UCSD-AML1 (cell line): ENCODE measurements around the gene CSNK1D.

Experiments
- DNase-seq: peaks from one replicate; lab custom pipeline; 2025; ENCODE audit not compliant: unreplicated experiment; lab: John Stamatoyannopoulos, UW

CSNK1D gene

GRCh38 chr17:82241183-82241925 is 32.1 kb downstream of the CSNK1D start:
- DNase-seq: peak; percentile 86

GRCh38 chr17:82240506-82241182 is 32.9 kb downstream of the CSNK1D start:
- no peak for DNase-seq

- no peak for DNase-seq
Observed at GRCh38 chr17:82239926-82240505, 33.5 kb downstream of the CSNK1D start.

DNA sequence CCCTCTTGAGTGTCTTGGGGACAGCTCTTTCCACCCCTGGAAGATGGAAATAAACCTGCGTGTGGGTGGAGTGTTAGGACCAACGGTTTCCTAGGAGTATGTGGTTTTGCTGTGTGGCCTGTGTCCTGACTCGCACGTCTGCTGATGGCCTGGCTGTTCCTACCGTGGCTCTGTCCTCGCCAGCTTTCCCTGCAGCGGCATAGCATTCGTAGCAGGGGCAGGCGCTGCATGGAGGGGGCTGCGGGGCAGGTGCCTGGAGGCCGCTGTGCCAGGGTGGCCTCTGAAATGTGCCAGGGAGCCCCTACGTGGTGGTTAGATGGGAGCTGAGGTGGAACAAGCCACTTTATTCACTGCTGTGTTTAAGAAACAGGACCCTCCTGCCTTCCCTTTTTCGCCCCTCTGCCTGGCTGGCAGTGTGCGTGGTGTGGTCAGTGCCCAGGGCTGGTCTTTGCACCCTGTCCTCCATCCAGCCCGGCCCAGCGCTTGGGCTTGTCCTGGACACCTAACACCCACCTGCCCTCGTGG is 34.0 kb downstream of the CSNK1D start:
- DNase-seq: no peak

- peak; percentile 76 for DNase-seq
Observed at GRCh38 chr17:82238472-82239201, 34.9 kb downstream of the CSNK1D start.

GRCh38 chr17:82237746-82238471 is 35.6 kb downstream of the CSNK1D start:
- DNase-seq: no peak

DNA sequence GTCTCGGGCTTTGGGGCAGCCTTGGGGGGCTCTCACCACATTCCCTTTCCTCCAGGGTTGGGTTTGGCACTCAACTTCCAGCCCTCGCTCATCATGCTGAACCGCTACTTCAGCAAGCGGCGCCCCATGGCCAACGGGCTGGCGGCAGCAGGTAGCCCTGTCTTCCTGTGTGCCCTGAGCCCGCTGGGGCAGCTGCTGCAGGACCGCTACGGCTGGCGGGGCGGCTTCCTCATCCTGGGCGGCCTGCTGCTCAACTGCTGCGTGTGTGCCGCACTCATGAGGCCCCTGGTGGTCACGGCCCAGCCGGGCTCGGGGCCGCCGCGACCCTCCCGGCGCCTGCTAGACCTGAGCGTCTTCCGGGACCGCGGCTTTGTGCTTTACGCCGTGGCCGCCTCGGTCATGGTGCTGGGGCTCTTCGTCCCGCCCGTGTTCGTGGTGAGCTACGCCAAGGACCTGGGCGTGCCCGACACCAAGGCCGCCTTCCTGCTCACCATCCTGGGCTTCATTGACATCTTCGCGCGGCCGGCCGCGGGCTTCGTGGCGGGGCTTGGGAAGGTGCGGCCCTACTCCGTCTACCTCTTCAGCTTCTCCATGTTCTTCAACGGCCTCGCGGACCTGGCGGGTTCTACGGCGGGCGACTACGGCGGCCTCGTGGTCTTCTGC is 36.3 kb downstream of the CSNK1D start:
- DNase-seq: no peak

GRCh38 chr17:82236142-82236971 is 37.1 kb downstream of the CSNK1D start:
- peak; percentile 65 for DNase-seq

DNA sequence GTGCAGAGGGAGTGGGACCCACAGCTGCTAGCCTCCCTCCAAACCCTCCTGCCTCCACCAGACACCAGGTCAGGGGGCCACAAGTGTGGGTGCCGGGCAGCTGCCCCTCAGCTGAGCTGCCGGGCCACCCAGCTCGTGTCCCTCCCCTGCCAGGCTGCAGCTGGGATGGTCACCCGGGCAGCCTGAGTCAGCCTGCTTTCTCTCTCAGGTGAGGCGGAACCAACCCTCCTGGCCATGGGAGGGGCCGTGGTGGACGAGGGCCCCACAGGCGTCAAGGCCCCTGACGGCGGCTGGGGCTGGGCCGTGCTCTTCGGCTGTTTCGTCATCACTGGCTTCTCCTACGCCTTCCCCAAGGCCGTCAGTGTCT is 37.7 kb downstream of the CSNK1D start:
- no peak for DNase-seq

GRCh38 chr17:82235056-82235774 is 38.3 kb downstream of the CSNK1D start:
- DNase-seq: no peak

DNA sequence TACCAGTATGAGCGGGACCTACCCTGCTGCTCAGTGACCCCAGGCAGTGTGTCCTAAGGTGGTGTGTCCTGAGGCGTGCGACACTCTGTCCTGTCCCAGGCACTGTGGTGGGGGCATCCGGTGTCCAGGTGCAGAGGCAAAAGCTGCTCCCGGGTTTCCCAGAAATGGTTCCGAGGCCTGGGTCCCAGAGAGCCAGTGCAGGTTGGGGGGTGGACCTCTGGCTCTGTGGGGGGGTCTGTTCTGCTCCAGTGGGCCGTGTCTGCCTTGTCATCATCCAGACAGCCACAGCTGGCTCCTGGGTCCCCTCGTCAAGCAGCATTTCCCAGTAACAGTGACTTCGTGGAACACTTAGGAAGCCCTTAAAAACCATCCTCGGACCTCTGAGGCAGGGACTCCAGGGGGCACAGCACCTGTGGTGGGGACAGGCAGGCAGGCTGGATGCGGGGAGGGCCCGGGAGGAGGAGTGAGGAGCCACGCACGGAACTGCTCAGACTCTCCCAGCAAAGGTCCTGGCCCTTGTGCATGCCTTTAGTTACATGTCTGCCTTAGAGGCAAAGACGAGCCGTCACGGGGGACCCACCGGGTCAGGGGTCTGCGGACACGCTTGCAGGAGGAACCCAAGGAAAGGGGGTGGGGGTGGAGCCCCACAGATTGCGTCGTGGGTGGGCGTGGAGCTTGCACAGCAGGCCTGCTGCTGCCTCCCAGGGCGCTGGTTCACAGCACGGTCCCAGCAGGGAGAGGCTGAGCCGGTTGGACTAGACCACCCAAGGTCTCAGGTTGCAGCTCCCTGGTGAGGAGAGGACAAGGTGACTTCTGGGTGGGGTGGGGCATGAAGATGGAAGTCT is 39.1 kb downstream of the CSNK1D start:
- no peak for DNase-seq

DNA sequence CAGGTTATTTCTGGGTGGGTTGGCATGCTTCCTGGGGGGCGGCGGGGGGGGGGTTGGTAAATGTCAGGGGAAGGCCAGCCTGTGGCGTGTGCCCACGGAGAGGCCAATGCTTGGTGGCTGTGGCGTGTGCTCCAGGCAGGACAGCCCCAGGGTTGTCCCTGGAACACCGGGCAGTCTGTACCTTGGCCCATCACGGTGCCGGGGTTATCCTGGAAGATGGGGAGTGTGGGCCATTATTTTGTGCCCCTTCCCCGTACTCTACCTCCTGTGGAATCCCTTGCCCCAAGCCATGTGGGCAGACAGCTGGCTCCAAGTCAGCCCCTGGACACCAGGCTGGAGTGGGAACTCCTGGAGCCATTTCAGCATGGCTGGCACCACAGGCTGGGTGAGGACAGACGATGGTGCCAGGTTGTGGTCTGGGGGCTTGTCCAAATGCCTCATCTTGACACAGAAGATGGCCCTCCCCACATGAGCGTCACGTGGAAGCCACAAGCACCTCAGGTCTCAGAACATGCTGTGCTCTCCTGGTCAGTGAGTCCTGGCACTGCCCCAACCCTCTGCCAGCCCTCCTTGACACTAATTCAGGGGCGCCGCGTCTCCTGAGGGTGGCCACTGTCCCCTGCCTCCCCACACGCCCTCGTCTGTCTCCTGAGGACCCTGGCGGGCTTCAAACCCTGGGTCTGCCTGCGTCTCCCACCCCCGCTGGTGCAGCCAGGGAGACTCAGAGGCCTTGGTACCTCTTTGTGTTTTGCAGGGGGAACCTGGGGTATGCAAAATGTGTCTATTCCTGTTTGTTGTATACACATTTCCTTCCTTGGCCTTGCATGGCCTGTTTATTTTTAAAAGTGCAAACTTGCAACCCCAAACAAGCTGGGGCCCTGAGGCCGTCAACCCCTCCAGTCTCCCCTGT is 40.4 kb downstream of the CSNK1D start:
- DNase-seq: no peak

GRCh38 chr17:82232322-82232820 is 41.1 kb downstream of the CSNK1D start:
- no peak for DNase-seq

- peak; percentile 91 for DNase-seq
Observed at GRCh38 chr17:82231562-82232321, 41.8 kb downstream of the CSNK1D start.

DNA sequence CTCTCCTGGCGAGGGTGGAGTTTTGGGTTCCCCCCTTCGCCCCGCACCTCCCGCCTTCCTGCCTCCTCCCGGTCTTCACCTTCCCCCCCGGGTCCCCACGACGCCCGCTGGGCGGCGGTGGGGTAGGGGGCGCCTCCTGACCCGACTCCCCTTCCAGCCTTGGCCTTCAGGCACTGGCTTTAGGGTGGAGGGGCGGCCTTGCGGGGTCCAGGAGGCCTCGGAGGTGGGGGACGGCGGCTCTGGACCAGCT is 42.3 kb downstream of the CSNK1D start:
- no peak for DNase-seq
